Occipital lobe (tissue), 2 donors: ENCODE results near the gene PRSS50. TPM values are rescaled to one million over a fixed set of nuclear protein-coding genes. Genes with fewer than 3 reads are reported as not detected.

ENCODE experiments used
- DNase-seq: peaks from one replicate; lab custom pipeline; 2025; lab: John Stamatoyannopoulos, UW
- total RNA-seq: library from RNA; depleted of rRNA; stranded (reverse); fragments of >200 nt; gene quantifications from one replicate; pipeline ENCODE4 v1.2.3, GENCODE V29; 2014

Gene PRSS50
- total RNA-seq, 1 donor from 2014 or later: 0.31 TPM

GRCh38 chr3:46693038-46693891 lies 24.4 kb downstream of the PRSS50 start, which contains the start of gene ALS2CL:
Gene ALS2CL (minus strand): TSS chr3:46693679. CDS start chr3:46689440, 4,239 bp downstream.
- no peak for DNase-seq

GRCh38 chr3:46692566-46692990 lies 25.1 kb downstream of the PRSS50 start:
- no peak for DNase-seq

- no peak for DNase-seq
Measured at GRCh38 chr3:46690798-46691197, 26.9 kb downstream of the PRSS50 start.

- no peak for DNase-seq
Measured at GRCh38 chr3:46685446-46685845, 32.2 kb downstream of the PRSS50 start.

GRCh38 chr3:46684891-46685290 lies 32.8 kb downstream of the PRSS50 start:
- no peak for DNase-seq

GRCh38 chr3:46682974-46683373 lies 34.7 kb downstream of the PRSS50 start:
- DNase-seq: no peak

- DNase-seq: no peak
Measured at GRCh38 chr3:46681856-46682540, 35.7 kb downstream of the PRSS50 start.

GRCh38 chr3:46681387-46681786 lies 36.3 kb downstream of the PRSS50 start:
- DNase-seq: no peak

GRCh38 chr3:46680298-46680826 lies 37.3 kb downstream of the PRSS50 start:
- DNase-seq: no peak

GRCh38 chr3:46679681-46680080 lies 38.0 kb downstream of the PRSS50 start:
- DNase-seq: no peak

- DNase-seq: no peak
Measured at GRCh38 chr3:46678280-46678679, 39.4 kb downstream of the PRSS50 start.

- no peak for DNase-seq
Measured at GRCh38 chr3:46677411-46677726, 40.3 kb downstream of the PRSS50 start.

- DNase-seq: no peak
Measured at GRCh38 chr3:46676601-46677410, 40.9 kb downstream of the PRSS50 start.

- no peak for DNase-seq
Measured at GRCh38 chr3:46675843-46676567, 41.7 kb downstream of the PRSS50 start.

GRCh38 chr3:46675426-46675825 lies 42.2 kb downstream of the PRSS50 start:
- DNase-seq: no peak

- DNase-seq: no peak
Measured at GRCh38 chr3:46674031-46674845, 43.4 kb downstream of the PRSS50 start.

- no peak for DNase-seq
Measured at GRCh38 chr3:46673151-46674030, 44.3 kb downstream of the PRSS50 start.

- DNase-seq: no peak
Measured at GRCh38 chr3:46672349-46672695, 45.3 kb downstream of the PRSS50 start.
